HG02840 (cell line): ENCODE measurements around the gene MAST4.
"Not testable (repeated sequence)": the region's sequence is repeated elsewhere in the genome, so short reads cannot be mapped to it uniquely, and the experiment has no call there.

ENCODE experiments used
- ATAC-seq: cut with Tn5 transposase; IDR thresholded peaks from one replicate; pipeline ENCODE4 v1.9.1; 2021; ENCODE audit warnings: mild to moderate bottlenecking, moderate library complexity, moderate number of reproducible peaks; ENCODE audit not compliant: unreplicated experiment, low FRiP score

MAST4 gene

GRCh38 chr5:66802941-66803340, 206.7 kb downstream of the MAST4 start:
- ATAC-seq, result no peak

GRCh38 chr5:66805514-66806430, 209.6 kb downstream of the MAST4 start:
- ATAC-seq, result no peak

GRCh38 chr5:66807743-66808142, 211.6 kb downstream of the MAST4 start:
- no peak for ATAC-seq

GRCh38 chr5:66808663-66809062, 212.5 kb downstream of the MAST4 start:
- no peak for ATAC-seq

GRCh38 chr5:66810151-66810550, 214.0 kb downstream of the MAST4 start:
- no peak for ATAC-seq

GRCh38 chr5:66810848-66811261, 214.7 kb downstream of the MAST4 start:
- no peak for ATAC-seq

- ATAC-seq, result no peak
Observed at GRCh38 chr5:66812291-66812690, 216.1 kb downstream of the MAST4 start.

GRCh38 chr5:66813306-66813705, 217.1 kb downstream of the MAST4 start:
- no peak for ATAC-seq

GRCh38 chr5:66814146-66814991, 218.2 kb downstream of the MAST4 start:
- ATAC-seq, result no peak

- ATAC-seq, result no peak
Observed at GRCh38 chr5:66818304-66818934, 222.2 kb downstream of the MAST4 start.

- ATAC-seq, result no peak
Observed at GRCh38 chr5:66818935-66819328, 222.7 kb downstream of the MAST4 start.

GRCh38 chr5:66820630-66821207, 224.5 kb downstream of the MAST4 start:
- no peak for ATAC-seq

GRCh38 chr5:66821688-66822429, 225.7 kb downstream of the MAST4 start:
- ATAC-seq, result no peak

- ATAC-seq, result not testable (repeated sequence)
Observed at GRCh38 chr5:66822906-66823305, 226.7 kb downstream of the MAST4 start.

GRCh38 chr5:66824476-66824875, 228.3 kb downstream of the MAST4 start:
- no peak for ATAC-seq

GRCh38 chr5:66826263-66826662, 230.1 kb downstream of the MAST4 start:
- ATAC-seq, result no peak

GRCh38 chr5:66826696-66827095, 230.5 kb downstream of the MAST4 start:
- no peak for ATAC-seq

GRCh38 chr5:66828046-66828547, 231.9 kb downstream of the MAST4 start:
- no peak for ATAC-seq

- ATAC-seq, result no peak
Observed at GRCh38 chr5:66828548-66829357, 232.6 kb downstream of the MAST4 start.
